Dedifferentiated amniotic fluid mesenchymal stem cell (primary cell): ENCODE results near the gene NFATC1.

Experiments used
- DNase-seq: peaks from one replicate; pipeline ENCODE4 v3.0.0-alpha.2; 2016; ENCODE audit errors: extremely low spot score

NFATC1 gene

DNA sequence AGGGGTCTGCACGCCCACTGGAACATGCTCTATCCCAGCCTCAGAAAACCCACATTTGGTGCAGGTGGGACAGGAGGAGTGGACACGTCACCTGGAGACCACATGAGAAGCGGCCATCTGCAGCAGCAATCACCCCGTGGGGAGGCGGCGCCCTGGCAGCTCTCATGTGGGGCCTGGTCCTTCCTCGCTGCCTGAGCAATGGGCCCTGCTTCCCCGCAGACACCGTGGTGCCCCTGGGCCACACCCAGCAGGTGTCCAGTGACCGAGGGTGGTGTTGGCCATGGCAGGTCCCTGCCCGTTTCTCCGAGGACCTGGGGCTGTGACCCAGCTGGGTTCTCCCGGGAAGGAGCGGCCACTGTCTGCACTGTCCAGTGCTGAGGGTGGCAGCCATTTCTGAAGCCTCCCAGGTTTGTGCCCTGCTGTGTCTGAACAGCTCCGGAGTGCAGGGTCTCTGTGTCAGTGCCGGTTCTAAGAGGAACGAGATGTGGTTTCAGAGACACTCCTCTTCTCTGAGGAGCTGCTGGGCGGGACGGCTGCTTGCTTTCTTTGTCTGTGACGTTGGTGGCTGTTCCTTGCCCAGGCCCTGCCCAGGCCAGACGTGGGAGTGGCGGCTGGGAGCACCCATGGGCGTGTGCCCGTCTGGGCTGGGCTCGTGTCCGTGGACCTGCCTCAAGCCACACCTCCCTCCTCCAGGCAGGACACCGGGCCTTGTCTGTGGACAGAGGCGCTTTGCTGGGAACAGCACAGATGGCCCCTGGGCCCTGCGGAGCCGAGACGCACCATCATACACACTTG, 44.8 kb downstream of the NFATC1 start:
- no peak for DNase-seq

- DNase-seq: no peak
Observed at GRCh38 chr18:79441420-79441819, 45.7 kb downstream of the NFATC1 start.

GRCh38 chr18:79442508-79443221, 46.9 kb downstream of the NFATC1 start:
- no peak for DNase-seq

GRCh38 chr18:79445221-79445620, 49.5 kb downstream of the NFATC1 start:
- DNase-seq: no peak

- no peak for DNase-seq
Observed at GRCh38 chr18:79445696-79446561, 50.2 kb downstream of the NFATC1 start.

GRCh38 chr18:79446931-79447330, 51.2 kb downstream of the NFATC1 start:
- DNase-seq: no peak

- no peak for DNase-seq
Observed at GRCh38 chr18:79447703-79448367, 52.1 kb downstream of the NFATC1 start.

DNA sequence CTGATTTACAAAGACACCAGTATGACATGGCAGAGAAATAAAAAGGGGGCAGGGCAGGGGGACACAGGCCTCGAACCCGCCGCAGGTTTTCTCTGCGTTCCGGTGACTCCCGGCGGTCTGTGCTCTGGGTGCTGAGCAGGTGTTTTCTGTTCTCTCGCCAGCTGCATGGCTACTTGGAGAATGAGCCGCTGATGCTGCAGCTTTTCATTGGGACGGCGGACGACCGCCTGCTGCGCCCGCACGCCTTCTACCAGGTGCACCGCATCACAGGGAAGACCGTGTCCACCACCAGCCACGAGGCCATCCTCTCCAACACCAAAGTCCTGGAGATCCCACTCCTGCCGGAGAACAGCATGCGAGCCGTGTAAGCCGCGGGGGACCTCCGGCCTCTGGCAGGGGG, 52.9 kb downstream of the NFATC1 start:
- DNase-seq: no peak

DNA sequence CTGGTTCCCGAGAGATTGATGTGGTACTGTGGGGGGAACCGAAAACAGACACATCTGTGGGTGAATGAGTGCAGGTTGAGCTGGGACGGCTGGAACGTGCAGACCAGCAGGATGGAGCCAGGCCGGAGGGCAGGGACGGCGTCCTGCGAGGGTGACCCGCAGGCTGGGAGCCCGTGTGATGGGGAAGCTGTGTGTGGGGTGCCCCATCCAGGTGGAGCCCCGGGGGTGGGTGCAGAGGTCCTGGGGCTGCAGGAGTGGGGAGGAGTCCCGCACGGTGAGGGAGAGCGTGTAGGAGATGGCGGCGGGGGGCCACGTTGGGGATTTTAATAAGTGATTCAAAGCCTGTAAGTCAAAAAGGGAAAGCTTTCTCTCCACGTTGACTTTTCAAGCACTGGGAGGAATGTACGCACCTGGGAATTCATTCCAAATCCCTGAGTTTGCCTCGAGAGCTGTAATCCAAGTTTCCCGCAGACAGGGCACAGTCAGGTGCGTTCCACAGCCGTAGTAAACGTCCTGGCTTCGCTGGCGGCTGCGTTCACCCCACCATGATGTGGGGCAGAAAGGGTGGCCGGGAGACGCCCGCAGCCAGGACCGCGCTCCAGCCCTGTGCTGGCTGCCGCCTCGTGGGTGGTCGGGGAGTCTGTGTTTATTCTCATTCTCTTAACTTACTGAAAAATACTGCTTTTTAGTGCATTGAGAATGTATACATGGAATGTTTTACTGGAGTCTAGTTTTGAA, 54.0 kb downstream of the NFATC1 start:
- DNase-seq: no peak

GRCh38 chr18:79450289-79451080, 54.8 kb downstream of the NFATC1 start:
- DNase-seq: no peak

GRCh38 chr18:79451237-79452125, 55.8 kb downstream of the NFATC1 start:
- DNase-seq: no peak

DNA sequence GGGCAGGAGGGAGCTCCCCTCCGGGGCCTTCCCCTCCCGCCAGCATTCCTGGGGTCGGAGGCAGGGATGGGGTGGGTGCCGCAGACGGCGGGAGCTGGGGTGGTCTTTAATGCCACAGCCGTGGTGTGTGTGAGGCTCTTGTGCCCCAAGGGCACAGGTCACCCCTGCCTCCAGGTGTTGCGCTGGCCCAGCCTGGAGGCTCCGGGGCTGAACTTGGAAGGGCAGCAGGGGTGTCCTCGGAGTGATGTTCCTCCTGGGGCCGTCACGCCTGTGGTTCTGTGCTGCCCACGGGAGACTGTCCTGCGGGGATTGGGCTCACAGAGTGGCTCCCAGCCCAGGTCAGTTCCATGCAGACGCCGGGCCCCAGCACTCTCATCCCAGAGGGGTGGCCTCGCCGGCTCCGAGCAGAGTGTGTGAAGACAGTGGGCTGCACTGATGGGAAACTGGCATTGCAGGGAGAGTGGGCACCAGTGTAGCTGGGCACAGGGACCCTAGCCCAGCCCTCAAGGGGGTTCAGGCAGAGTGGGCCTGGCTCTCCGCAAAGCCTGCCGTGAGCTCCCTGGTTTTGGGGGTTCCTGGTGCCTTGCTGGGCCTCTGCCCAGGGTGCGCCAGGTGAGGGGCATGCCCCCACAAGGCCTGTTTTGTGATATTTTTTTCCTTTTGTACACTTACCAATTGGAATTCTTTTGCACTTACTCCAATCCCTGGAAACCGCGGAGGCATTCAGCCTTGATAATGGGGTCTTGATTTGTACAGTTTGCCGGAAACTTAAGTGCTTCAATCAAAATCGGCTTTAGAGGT, 56.7 kb downstream of the NFATC1 start:
- DNase-seq: no peak

DNA sequence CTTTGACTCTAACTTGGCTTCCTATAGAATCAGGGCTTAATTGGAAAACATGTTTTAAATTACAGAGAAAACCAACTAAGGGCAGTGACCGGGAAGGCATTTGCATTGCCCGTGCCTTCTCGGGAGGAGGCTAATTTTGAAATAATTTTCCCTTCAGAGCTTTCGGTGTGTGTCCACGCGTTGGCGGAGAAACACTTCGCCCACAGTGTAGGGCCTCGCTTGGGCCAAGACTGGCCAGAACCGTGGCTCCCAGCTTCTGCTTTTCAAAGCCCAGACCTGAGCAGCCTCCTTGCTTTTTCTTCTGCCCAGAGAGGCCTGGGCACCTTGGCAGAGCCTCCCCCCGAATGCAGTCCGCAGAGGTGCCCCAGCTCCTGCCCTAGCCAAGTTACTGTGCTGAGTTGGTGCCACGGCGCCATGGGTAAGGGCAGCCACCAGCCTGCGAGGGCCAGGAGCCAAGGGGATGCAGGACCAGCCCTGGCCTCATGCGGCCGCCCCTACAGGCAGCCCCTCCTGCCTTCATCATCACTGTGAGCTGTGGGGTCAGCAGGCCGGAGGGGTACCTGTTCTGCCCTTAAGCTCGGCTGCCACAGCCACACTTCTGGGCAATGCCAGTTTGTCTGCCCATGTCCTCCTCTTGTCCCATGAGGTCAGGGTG, 57.4 kb downstream of the NFATC1 start:
- DNase-seq: no peak

- DNase-seq: no peak
Observed at GRCh38 chr18:79453816-79454735, 58.3 kb downstream of the NFATC1 start.

GRCh38 chr18:79455261-79455660, 59.5 kb downstream of the NFATC1 start:
- DNase-seq: no peak

DNA sequence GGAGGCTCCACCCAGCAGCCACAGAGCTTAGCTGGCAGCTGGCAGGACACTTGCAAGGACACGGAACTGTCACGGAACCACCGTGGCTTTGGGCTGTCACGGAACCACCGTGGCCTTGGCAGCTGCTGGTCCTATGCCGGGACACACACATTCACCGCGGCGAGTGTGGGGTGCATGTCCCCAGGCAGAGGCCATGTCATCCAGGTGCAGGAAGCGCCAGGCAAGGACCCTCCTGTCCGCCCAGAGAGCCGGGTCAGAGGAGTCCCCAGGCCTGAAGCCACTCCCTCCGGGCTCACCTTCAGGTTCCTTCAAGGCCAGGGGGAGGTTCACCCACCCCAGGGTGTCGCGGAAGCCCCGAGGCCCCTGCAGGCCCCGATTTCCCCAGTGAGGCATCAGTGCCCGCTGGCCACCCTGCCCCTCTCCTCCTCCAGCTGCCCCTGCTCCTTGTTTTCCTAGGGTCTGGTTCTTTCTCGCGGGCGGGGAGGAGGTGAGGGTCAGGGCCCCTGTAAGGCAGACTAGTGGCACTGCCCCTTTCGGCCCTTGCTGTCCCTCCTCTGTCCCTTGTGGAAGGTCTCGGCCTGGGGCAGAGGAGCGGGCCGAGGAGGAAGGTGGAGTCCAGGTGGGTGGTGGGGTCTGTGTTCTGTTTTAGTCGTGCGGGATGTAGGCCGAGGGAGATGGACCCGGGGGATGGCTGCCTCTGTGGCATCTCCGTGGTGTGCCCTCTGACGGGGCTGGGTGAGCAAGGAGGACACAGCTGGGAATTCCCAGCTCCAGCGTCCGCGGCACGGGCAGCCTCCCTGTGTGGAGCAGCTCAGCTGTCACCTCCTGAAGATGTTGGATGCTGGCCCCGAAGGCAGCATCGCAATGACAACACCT, 60.6 kb downstream of the NFATC1 start:
- no peak for DNase-seq
